HepG2 (cell line): ENCODE data around the gene SEC24D.

Source experiments
- ATF1 ChIP-seq: IDR thresholded peaks from 2 replicates; pipeline ENCODE4 v1.6.1; 2016; ENCODE audit warnings: mild to moderate bottlenecking, control low read depth
- BRCA1 ChIP-seq: sonication (generic); formaldehyde crosslinking; IDR thresholded peaks from 2 replicates; pipeline ENCODE4 v1.4.0; 2020; ENCODE audit warnings: missing genetic modification reagents
- CTCF ChIP-seq: sonication (generic); formaldehyde crosslinking; IDR thresholded peaks from 2 replicates; pipeline ENCODE4 v1.5.0; 2020; ENCODE audit warnings: mild to moderate bottlenecking, missing genetic modification reagents, moderate library complexity
- E2F1 ChIP-seq: sonication (generic); formaldehyde crosslinking; IDR thresholded peaks from 2 replicates; pipeline ENCODE4 v1.5.0; 2020; ENCODE audit warnings: missing genetic modification reagents
- ETS1 ChIP-seq: sonication (generic); formaldehyde crosslinking; IDR thresholded peaks from 2 replicates; pipeline ENCODE4 v1.4.0; 2020; ENCODE audit warnings: missing genetic modification reagents
- KLF16 ChIP-seq, 2 experiments: sonication (generic) in 1 of 2; formaldehyde crosslinking in 1 of 2; IDR thresholded peaks; 2 replicates each; pipeline versions ENCODE4 v1.6.1 to v1.8.0; 2016 to 2023; ENCODE audit warnings: missing genetic modification reagents in 2 of 2, missing compliant biosample characterization in 1 of 2
- MYPOP ChIP-seq: sonication (generic); formaldehyde crosslinking; IDR thresholded peaks from 2 replicates; pipeline ENCODE4 v1.8.1; 2023; ENCODE audit warnings: mild to moderate bottlenecking, moderate library complexity, missing genetic modification reagents
- NR3C1 ChIP-seq: sonication (generic); formaldehyde crosslinking; IDR thresholded peaks from 2 replicates; pipeline ENCODE4 v1.4.0; 2020; ENCODE audit warnings: missing genetic modification reagents
- SATB2 ChIP-seq: sonication (generic); formaldehyde crosslinking; IDR thresholded peaks from 2 replicates; pipeline ENCODE4 v1.5.0; 2020; ENCODE audit warnings: missing genetic modification reagents
- SIN3A ChIP-seq: IDR thresholded peaks from 2 replicates; pipeline ENCODE4 v1.6.1; 2011; ENCODE audit warnings: low read depth, mild to moderate bottlenecking, control low read depth, low read length, borderline replicate concordance
- SSRP1 ChIP-seq: IDR thresholded peaks from 2 replicates; pipeline ENCODE4 v1.6.1; 2016; ENCODE audit warnings: control low read depth
- SUZ12 ChIP-seq: fragments of 150-350 bp; IDR thresholded peaks from 2 replicates; pipeline ENCODE4 v1.6.1; 2014; ENCODE audit warnings: low read depth, low read length
- ZNF263 ChIP-seq: sonication (generic); formaldehyde crosslinking; IDR thresholded peaks from 2 replicates; pipeline ENCODE4 v1.4.0; 2020; ENCODE audit warnings: missing genetic modification reagents

GRCh38 chr4:118843237-118843636 is 7.3 kb upstream of the SEC24D start:
- no peak for TF ChIP-seq BRCA1
- TF ChIP-seq ETS1: no peak
- TF ChIP-seq NR3C1 (CRISPR knock-in tag): no peak
- TF ChIP-seq SUZ12: no peak
- no peak for TF ChIP-seq SSRP1
- no peak for TF ChIP-seq MYPOP (CRISPR knock-in tag)
- no peak for TF ChIP-seq ZNF263
- no peak for TF ChIP-seq CTCF (CRISPR knock-in tag)
- no peak for TF ChIP-seq SATB2
- TF ChIP-seq ATF1 (CRISPR knock-in tag): no peak
- no peak for TF ChIP-seq KLF16 (CRISPR knock-in tag; IDR thresholded peaks at IDR 0.05)
- TF ChIP-seq E2F1: no peak
- no peak for TF ChIP-seq SIN3A
